HG03521 (cell line): ENCODE data around the gene RRAGB.
"Not testable (repeated sequence)": the region's sequence is repeated elsewhere in the genome, so short reads cannot be mapped to it uniquely, and the experiment has no call there.

Source experiments
- ATAC-seq: cut with Tn5 transposase; IDR thresholded peaks from one replicate; pipeline ENCODE4 v1.9.1; 2021; ENCODE audit warnings: mild to moderate bottlenecking, moderate library complexity; ENCODE audit not compliant: unreplicated experiment

The RRAGB gene

DNA sequence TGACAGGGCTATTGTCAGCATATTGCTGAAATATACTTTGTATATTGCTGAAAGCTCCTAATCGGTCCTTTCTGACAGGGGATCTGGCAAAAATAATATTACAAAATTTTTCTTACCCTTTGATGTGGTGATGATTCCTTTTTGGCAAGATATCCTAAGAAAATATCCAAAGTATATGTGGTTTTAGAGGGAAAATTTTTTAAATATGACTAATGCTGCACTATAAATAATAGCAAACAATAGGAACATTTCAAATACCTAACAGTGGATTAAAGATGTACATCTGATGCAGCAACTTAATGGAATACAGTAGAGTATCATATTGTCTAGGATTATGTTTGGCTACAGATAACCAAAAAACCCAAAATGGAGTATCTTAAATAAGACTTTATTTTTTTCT is 49.6 kb downstream of the RRAGB start:
- no peak for ATAC-seq

DNA sequence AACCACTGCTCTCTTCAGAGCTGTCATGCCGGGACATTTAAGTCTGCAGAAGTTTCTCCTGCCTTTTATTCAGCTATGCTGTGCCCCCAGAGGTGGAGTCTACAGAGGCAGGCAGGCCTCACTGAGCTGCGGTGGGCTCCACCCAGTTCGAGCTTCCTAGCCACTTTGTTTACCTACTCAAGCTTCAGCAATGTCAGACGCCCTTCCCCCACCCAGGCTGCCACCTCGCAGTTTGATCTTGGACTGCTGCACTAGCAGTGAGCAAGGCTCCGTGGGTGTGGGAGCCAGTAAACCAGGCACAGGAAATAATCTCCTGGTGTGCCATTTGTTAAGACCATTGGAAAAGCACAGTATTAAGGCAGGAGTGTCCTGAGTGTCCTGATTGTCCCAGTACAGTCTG is 56.9 kb downstream of the RRAGB start:
- not testable (repeated sequence) for ATAC-seq

GRCh38 chrX:55777596-55777995 is 60.0 kb downstream of the RRAGB start:
- ATAC-seq, result no peak

- no peak for ATAC-seq
Measured at GRCh38 chrX:55778322-55778721, 60.8 kb downstream of the RRAGB start.

GRCh38 chrX:55783723-55784122 is 66.2 kb downstream of the RRAGB start:
- ATAC-seq, result no peak

- no peak for ATAC-seq
Measured at GRCh38 chrX:55787063-55787462, 69.5 kb downstream of the RRAGB start.

DNA sequence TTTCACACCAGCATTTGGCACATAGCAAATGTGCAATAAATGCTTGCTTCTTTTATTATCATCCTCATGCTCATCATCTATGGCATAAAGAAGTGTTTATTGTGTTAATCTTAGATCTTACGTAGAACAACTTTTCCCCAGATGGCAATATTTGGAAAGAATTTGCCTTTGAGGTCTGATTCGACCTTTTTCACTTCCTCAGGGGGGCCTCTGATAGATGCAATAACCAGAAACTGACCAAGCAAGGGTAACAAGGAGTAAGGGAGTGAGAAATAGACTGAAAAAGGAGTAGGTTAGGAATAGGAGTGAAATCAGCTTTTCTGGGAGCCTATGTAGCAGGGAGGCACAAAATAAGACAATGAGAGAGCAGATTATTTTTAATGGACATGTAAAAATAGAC is 70.2 kb downstream of the RRAGB start:
- ATAC-seq, result no peak

DNA sequence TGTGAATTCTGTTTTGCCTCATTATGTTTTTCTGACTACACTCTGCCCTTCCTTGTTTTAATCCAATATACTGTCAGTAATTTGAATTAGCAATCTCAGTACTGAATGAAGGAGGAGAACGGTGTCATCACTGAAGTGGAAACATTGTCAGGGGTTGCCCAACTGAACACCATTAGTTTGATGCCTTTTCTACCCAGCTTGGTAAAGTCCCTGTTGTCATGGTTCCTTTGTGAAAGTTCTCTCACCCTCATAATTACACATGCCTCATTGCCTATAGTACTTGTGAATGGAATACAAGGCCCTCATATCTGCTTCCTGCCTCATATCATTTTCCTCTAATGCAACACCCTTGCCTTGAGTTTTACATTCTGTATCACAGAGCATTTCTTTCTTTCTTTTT is 76.9 kb downstream of the RRAGB start:
- ATAC-seq, result peak; percentile 51

GRCh38 chrX:55796496-55796895 is 78.9 kb downstream of the RRAGB start:
- no peak for ATAC-seq

DNA sequence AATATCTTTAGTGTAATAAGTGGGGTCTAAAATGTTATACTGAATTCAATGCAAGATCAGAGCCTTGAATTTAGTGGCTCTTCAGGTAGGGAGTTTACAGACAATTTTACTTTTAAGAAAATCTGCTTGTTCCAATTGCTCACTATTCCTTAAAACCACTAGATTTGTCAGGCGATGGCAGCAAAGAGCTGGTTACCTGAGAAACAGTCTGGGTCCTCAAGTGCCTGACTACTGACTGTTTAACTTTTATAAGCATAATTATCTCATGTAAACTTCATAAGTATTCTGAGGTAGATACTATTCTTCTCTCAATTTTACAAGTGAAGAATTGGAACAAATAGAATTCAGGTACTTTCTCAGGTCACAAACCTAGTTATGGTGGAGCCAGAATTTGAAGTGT is 84.3 kb downstream of the RRAGB start:
- no peak for ATAC-seq
